ENCODE measurements around the gene ADAMTS15.
A peak's percentile ranks its signal among the peaks of the same experiment; 100 is the strongest.

Gene ADAMTS15

DNA sequence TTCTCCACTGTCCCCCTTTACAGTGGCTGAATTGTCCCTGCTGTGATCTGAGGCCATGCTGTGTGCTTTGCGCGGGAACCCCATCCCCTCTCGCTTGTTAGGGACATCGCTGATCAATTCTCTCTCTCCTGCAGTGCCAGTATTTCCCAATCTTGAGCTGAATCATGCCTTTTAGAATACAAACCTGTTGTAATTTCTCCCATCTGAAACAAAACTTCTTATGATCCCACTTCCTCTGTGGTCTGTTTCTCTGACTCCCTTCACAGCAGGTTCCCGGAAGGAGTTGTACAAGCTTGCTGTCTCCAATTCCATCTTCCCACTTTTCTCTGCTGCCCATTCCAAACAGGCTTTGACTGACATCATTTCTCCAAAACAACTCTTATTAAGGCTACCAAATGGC is 16.8 kb downstream of the ADAMTS15 start:
- DNase-seq (ENCODE audit: low read depth), result peak; percentile 26
- H3K4me3 ChIP-seq (ENCODE audit: low read length), result no peak overlapping the region
- TF ChIP-seq, protein P1, sequence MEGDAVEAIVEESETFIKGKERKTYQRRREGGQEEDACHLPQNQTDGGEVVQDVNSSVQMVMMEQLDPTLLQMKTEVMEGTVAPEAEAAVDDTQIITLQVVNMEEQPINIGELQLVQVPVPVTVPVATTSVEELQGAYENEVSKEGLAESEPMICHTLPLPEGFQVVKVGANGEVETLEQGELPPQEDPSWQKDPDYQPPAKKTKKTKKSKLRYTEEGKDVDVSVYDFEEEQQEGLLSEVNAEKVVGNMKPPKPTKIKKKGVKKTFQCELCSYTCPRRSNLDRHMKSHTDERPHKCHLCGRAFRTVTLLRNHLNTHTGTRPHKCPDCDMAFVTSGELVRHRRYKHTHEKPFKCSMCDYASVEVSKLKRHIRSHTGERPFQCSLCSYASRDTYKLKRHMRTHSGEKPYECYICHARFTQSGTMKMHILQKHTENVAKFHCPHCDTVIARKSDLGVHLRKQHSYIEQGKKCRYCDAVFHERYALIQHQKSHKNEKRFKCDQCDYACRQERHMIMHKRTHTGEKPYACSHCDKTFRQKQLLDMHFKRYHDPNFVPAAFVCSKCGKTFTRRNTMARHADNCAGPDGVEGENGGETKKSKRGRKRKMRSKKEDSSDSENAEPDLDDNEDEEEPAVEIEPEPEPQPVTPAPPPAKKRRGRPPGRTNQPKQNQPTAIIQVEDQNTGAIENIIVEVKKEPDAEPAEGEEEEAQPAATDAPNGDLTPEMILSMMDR (IDR thresholded peaks at IDR 0.05; ENCODE audit: insufficient read depth, low read depth, low read length, missing control alignments), result no peak

GRCh38 chr11:130467116-130467900 is 18.9 kb downstream of the ADAMTS15 start:
- DNase-seq (ENCODE audit: low read depth), result no peak
- H3K4me3 ChIP-seq (ENCODE audit: low read length), result no peak overlapping the region
- TF ChIP-seq, protein P1 (IDR thresholded peaks at IDR 0.05; ENCODE audit: insufficient read depth, low read depth, low read length, missing control alignments), result no peak

GRCh38 chr11:130469181-130469580 is 20.7 kb downstream of the ADAMTS15 start:
- no peak overlapping the region for H3K4me3 ChIP-seq (ENCODE audit: low read length)
- TF ChIP-seq, protein P1 (IDR thresholded peaks at IDR 0.05; ENCODE audit: insufficient read depth, low read depth, low read length, missing control alignments), result no peak
- no peak for DNase-seq (ENCODE audit: low read depth)

- no peak overlapping the region for H3K4me3 ChIP-seq (ENCODE audit: low read length)
- DNase-seq (ENCODE audit: low read depth), result no peak
- TF ChIP-seq, protein P1 (IDR thresholded peaks at IDR 0.05; ENCODE audit: insufficient read depth, low read depth, low read length, missing control alignments), result no peak
Measured at GRCh38 chr11:130470832-130471706, 22.6 kb downstream of the ADAMTS15 start.

GRCh38 chr11:130471731-130472433 is 23.4 kb downstream of the ADAMTS15 start:
- TF ChIP-seq, protein P1 (IDR thresholded peaks at IDR 0.05; ENCODE audit: insufficient read depth, low read depth, low read length, missing control alignments), result no peak
- H3K4me3 ChIP-seq (ENCODE audit: low read length), result no peak overlapping the region
- no peak for DNase-seq (ENCODE audit: low read depth)

DNA sequence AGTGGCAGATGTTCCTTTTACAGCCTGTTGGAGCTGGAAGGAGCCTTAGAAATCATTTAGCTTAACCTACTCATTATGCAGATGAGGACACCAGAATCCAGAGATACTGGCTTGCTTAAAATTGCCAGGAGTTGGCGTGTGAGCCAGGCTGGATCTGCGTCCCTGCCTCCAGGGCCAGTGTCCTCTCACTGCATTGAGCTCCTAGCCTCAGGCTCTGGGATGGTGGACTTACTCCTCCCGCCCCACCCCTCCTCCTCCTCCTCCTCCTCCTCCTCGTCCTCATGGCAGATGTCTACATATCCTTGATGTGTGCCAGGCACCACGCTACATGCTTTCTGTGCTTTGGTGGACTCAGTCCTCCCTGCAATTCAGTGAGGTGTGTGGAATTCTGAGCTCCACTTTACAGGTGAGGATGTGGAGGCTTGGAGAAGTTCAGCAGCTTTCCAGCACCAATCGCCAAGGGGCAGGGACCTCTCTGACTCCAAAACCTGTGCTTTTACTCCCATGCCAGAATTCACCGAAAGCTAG is 24.1 kb downstream of the ADAMTS15 start:
- TF ChIP-seq, protein P1 (IDR thresholded peaks at IDR 0.05; ENCODE audit: insufficient read depth, low read depth, low read length, missing control alignments), result no peak
- DNase-seq (ENCODE audit: low read depth), result no peak
- no peak overlapping the region for H3K4me3 ChIP-seq (ENCODE audit: low read length)
